HepG2 (cell line): ENCODE results near the gene IQGAP3. TPM values are rescaled to one million over a fixed set of nuclear protein-coding genes. Genes with fewer than 3 reads are reported as not detected.

Source experiments
- CBX5 ChIP-seq: sonication (generic); formaldehyde crosslinking; IDR thresholded peaks from 2 replicates; pipeline ENCODE4 v1.4.0; 2020; ENCODE audit warnings: missing genetic modification reagents, borderline replicate concordance
- CC2D1A ChIP-seq: sonication (generic); formaldehyde crosslinking; IDR thresholded peaks from 2 replicates; pipeline ENCODE4 v1.8.1; 2023; ENCODE audit warnings: mild to moderate bottlenecking, missing genetic modification reagents
- CTCF ChIP-seq: sonication (generic); formaldehyde crosslinking; IDR thresholded peaks from 2 replicates; pipeline ENCODE4 v1.5.0; 2020; ENCODE audit warnings: mild to moderate bottlenecking, missing genetic modification reagents, moderate library complexity
- ERF ChIP-seq: IDR thresholded peaks from 2 replicates; pipeline ENCODE4 v1.6.1; 2018; ENCODE audit warnings: missing biosample characterization, missing genetic modification reagents
- PRDM15 ChIP-seq: sonication (generic); formaldehyde crosslinking; IDR thresholded peaks from 2 replicates; pipeline ENCODE4 v1.4.0; 2020; ENCODE audit warnings: missing genetic modification reagents
- REPIN1 ChIP-seq: sonication (generic); formaldehyde crosslinking; IDR thresholded peaks from 2 replicates; pipeline ENCODE4 v1.8.0; 2022; ENCODE audit warnings: missing genetic modification reagents, low read depth, mild to moderate bottlenecking, borderline replicate concordance
- U2AF2 ChIP-seq: fragments of 200-400 bp; formaldehyde crosslinking; IDR thresholded peaks from 2 replicates; pipeline ENCODE4 v1.6.1; 2017; ENCODE audit warnings: low read depth, mild to moderate bottlenecking, low read length
- ZBTB4 ChIP-seq: sonication (generic); formaldehyde crosslinking; IDR thresholded peaks from 2 replicates; pipeline ENCODE4 v1.4.0; 2020; ENCODE audit warnings: missing genetic modification reagents, mild to moderate bottlenecking, borderline replicate concordance
- ZGPAT ChIP-seq: IDR thresholded peaks from 2 replicates; pipeline ENCODE4 v1.6.1; 2016; ENCODE audit warnings: mild to moderate bottlenecking
- ZNF350 ChIP-seq: sonication (generic); formaldehyde crosslinking; IDR thresholded peaks from 2 replicates; pipeline ENCODE4 v1.4.0; 2020; ENCODE audit warnings: mild to moderate bottlenecking, low read depth, missing genetic modification reagents, borderline replicate concordance
- ZNF414 ChIP-seq: sonication (generic); formaldehyde crosslinking; IDR thresholded peaks from 2 replicates; pipeline ENCODE4 v1.5.0; 2020; ENCODE audit warnings: missing genetic modification reagents
- ZNF572 ChIP-seq: sonication (generic); formaldehyde crosslinking; IDR thresholded peaks from 2 replicates; pipeline ENCODE4 v1.5.1; 2020; ENCODE audit warnings: mild to moderate bottlenecking, missing genetic modification reagents
- ZNF639 ChIP-seq: conservative IDR thresholded peaks from 2 replicates; pipeline ENCODE4 v1.6.1; 2018; ENCODE audit warnings: missing genetic modification reagents
- ZNF879 ChIP-seq: sonication (generic); formaldehyde crosslinking; IDR thresholded peaks from 2 replicates; pipeline ENCODE4 v1.8.1; 2023; ENCODE audit warnings: missing genetic modification reagents
- ZNF883 ChIP-seq: sonication (generic); formaldehyde crosslinking; IDR thresholded peaks from 2 replicates; pipeline ENCODE4 v1.5.1; 2020; ENCODE audit warnings: mild to moderate bottlenecking, missing genetic modification reagents; ENCODE audit errors: not compliant biosample characterization
- polyA plus RNA-seq, 8 experiments: library from polyadenylated mRNA; depleted of rRNA in 3 of 8; stranded (reverse) in 7 of 8; unstranded in 1 of 8; fragments of >200 nt; fragmentation: Illumina TruSeq in 4 of 8; extraction: Trizol in 4 of 8; gene quantifications; 2 replicates each; pipeline versions ENCODE4 v1.2.1 to v1.2.3, GENCODE V29; 2011 to 2016; ENCODE audit warnings: low read depth in 4 of 8, missing spikeins in 1 of 8, mixed read lengths in 1 of 8; ENCODE audit not compliant: insufficient read depth in 1 of 8
- total RNA-seq, 5 experiments: library from RNA; depleted of rRNA; stranded (reverse); fragments of >200 nt; fragmentation: Illumina TruSeq; extraction: Trizol; gene quantifications; 2 replicates each; pipeline ENCODE4 v1.2.3, GENCODE V29; 2016; ENCODE audit warnings: low read depth in 1 of 5

The IQGAP3 gene
- total and polyA plus RNA-seq, 2 of the 13 experiments (the other 11 are each of a cell fraction or from before 2014, with no cell fraction given): 13.5 to 14.1 TPM

GRCh38 chr1:156500793-156501506 lies 71.4 kb downstream of the IQGAP3 start (continued):
- TF ChIP-seq CTCF (CRISPR knock-in tag) (peak; percentile 75), ZGPAT (CRISPR knock-in tag) (peak; percentile 84; the same call in 1 of the 2 replicates), ZNF572 (CRISPR knock-in tag) (no peak), CBX5 (CRISPR knock-in tag) (peak; percentile 67), U2AF2 (no peak), ZNF879 (CRISPR knock-in tag) (0 out of 2 replicates have a peak, but pooled peaks have one; percentile 62), CC2D1A (CRISPR knock-in tag) (no peak), ERF (peak; percentile 56; the same call in 1 of the 2 replicates), PRDM15 (0 out of 2 replicates have a peak, but pooled peaks have one; percentile 41), ZNF350 (CRISPR knock-in tag) (peak; percentile 90), ZNF883 (CRISPR knock-in tag) (peak; percentile 47), ZNF414 (peak; percentile 69; the same call in 1 of the 2 replicates), ZBTB4 (CRISPR knock-in tag) (peak; percentile 57; the same call in 1 of the 2 replicates), REPIN1 (CRISPR knock-in tag) (no peak), ZNF639 (CRISPR knock-in tag) (0 out of 2 replicates have a peak, but pooled peaks have one; percentile 20)
